ENCODE results near the gene AJAP1.

The AJAP1 gene

DNA sequence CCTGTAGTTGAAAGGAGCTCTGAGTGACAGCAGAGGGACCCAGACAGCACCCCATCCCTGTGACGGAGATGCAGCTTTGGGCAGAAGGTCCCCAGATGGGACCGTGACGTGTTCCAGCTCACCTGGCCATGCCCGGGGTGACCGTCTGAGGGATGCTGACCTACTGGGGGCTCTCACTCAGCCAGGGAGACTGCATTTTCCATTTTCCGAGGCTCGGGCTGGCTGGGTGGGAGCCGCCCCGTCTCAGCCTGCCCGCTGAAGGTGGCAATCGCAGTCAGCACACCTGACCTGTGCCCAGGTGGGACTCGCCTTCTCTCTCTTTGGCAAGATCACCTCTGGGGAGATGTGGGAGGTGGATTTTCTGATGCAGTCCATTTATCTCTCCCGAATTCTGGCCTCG is 127.2 kb downstream of the AJAP1 start:
- no peak for DNase-seq

DNA sequence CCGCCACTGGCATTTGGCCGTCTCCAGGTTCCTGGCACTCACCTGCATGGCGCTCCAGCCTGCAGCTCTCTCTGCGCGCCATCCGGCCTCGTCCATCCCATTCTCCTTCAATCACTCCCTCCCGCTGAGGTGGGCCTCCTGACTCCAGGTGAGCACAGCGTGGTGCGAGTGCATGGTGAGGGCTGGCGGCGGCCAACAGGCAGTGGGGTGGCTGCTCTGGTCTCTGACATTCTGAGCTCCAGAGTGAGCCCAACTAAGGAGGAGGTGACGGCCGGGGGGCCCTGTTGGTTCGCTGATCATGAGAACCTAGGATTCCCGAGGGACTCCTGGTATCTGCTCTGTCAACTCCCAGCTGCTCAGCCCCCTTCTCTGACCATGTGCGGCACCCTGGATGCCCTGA is 130.4 kb downstream of the AJAP1 start:
- no peak for DNase-seq

DNA sequence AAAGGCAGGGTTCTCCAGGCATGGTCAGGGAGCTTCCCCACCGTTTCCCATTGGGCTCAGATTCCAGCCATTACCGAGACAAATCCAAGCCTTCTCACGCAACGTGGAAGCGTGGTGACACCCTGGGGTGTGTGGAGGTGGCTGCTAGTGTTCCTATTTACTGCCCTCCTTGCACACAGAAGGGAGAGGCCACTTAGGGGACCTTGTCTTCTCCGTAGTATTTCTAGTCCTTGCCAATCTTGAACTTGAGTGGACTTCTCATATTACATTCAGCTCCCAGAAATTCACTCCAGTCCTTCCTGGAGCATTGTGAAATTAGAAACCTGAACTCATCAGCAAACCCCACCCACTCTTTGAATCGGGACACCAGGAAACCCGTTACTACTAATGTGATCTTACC is 131.6 kb downstream of the AJAP1 start:
- DNase-seq = no peak

DNA sequence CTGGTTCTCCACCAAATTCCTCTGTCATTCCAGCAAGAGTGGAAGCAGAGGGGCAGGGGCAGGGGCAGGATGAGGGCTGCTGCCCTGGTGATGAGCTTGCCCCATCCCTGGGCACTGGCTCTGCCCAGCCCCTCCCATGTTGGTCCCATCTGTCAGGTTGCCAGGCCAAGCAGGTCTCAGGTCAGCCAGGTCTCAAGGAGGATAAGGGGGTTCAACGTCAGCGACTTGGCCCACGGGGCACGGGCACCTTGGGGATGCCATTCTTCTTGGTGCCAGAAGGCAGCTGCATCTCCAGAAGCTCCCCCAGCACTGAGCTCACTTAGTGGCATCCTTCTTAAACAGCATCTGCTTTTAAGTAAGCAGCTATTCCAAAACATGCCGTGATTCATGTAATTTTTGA is 133.1 kb downstream of the AJAP1 start:
- DNase-seq = no peak

DNA sequence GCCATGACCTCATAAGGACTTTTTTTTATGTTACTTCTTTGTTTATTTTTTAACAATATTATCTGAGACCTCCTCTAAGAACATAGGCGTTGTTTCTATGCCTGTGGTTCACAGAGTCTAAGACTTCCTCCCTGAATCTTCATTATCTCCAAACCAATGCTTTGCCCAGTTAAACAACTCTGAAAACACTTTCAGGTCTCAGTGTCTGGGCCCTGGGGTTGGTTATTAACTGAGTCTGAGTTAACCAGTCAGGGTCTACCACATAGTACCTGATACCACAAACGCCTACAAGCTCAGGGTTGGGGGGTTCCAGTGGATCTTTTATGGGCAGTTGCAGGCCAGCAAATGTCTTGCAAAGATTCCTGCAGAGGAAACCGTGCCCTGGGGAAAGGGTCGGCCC is 138.2 kb downstream of the AJAP1 start:
- no peak for DNase-seq

DNA sequence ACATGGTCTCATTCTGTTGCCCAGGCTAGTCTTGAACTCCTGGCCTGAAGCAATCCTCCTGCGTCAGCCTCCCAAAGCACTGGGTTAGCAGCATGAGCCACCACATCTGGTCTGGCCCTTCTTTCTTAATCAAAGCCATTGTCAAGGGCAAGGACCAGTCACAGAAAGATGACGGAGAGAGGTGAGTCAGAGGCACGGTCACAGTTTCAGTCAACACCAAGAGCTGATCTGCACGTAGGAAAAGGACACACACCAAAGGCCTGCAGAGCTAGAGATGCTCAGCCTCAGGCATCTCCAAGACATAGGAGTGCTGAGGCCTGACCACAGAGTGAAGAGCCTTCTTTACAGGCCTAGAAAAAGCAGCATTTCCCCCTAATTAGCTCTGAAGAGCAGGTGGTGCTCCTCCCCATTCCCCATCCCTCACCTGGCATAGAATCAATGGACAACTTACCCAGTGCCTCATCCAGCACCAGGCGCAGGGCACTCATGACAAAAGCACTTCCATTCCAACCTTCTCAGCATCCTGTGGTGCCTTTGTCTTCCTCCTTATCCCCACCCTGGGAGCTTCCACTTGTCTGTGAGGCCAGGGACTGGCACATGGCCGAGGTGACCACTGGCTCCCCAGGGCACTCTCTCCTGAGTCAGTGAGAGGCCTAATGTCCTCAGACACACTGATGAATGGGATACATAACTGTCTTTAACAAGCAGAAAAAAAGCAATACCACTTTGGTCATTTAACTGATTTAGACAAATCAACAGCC is 139.8 kb downstream of the AJAP1 start:
- peak; percentile 37 for DNase-seq

DNA sequence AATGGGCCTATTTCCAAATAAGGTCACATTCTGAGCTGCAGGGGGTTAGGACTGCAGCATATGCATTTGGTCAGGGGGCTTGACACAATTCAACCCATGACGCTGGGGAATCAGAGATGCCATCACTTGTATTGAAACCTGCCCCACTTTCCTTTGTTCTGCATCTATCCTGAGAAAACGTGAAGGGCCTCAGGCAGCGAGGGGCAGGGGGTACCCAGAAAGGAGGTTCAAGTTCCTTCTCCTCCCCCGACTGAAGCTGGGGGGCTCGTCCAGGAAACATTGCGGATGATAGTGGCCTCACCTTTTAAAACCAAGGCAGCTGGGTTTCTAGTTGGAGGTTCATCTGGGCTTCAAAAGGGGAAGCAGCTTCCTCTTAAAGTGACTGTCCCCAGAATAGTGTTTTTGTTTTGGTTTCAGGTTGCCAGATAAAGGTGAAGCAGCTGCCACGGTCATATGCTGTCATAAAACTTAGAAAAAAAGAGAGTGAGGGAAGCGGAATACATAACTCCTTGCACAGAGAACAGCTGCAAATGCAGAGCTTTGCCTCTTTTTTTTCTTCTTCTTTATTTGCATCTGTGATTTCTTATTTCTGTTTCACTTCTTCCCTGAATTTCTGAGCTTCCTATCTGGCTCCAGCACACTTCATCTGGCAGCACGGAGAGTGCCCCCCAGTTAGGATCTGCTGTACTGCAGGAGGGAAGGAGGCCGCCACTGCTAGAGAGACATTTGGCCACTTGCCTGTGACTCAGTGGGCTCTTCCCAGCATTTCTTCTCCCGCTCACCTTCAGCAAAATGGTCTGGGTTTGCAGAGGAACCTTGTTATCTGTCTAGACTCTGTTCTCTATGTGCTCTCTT is 142.0 kb downstream of the AJAP1 start:
- no peak for DNase-seq

DNA sequence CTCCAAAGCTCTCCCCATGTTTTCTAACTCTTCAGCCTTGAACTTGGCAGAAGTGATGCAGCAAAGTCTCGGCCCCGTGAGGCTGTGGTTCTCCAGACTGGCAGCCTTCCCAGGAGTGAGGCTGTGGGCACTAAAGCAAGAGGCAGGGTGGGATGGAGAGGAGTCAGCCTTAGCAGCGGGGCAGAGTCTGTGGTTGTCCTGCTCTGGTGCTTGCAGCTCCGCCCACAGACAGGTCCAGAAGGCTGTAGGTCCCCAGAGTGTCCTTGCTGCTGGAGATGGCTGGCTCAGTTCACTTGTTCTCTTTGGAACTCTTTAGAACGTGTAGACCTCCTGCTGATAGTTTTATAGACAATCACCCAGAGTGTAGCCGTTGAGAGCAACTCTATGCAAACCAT is 142.6 kb downstream of the AJAP1 start:
- no peak for DNase-seq

DNA sequence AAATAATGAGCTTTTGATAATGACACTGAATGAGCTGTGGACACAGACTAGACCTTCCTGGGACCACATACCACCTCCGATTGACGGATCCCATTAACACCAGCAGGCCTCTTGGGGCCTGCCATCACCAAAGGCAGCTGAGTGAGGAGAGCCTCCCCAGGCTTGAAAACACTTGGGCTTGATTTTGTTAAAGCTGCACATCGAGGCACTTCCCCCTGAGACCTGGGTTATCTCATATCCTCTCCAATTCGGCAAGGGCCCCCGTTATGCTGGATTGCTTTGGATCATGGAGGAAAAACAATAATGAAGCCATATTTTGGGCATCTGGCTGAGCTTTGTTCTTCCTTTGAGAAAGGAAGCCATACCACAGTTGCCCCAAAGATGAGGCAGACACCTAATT is 143.0 kb downstream of the AJAP1 start:
- no peak for DNase-seq

DNA sequence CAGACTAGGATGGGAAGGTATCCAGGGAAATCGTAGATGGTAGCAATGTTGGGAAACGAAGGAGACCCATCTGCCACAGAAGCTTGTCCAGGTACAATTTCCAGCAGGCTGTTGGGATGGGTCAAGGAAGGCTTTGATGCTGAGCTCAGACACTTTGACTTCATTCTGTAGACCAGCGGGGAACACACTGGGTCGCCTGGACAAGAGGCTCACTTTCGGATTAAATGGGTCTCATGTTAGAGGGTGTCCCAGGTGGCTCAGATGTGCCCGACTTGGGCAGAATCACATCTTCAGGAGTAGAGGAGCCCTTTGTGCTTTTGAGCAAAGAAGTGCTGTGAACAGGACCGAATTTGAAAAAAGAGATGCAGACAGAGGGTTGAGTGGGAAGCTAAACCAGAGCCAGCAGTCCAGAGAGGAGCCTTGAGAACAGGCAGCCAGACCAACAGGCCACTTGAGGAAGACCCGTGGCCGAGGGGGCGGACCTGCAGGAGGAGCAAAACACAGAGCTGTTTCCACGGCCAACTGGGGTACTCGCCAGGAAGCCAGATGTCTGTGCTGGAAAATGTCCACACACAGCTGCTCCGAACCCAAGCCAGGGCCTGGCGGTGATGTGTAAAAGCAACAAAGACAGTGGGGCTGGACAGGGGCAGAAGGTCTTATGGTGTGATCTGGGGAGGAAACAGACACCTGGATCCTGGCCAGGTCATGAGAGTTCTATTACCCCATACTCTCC is 146.9 kb downstream of the AJAP1 start:
- DNase-seq = no peak

DNA sequence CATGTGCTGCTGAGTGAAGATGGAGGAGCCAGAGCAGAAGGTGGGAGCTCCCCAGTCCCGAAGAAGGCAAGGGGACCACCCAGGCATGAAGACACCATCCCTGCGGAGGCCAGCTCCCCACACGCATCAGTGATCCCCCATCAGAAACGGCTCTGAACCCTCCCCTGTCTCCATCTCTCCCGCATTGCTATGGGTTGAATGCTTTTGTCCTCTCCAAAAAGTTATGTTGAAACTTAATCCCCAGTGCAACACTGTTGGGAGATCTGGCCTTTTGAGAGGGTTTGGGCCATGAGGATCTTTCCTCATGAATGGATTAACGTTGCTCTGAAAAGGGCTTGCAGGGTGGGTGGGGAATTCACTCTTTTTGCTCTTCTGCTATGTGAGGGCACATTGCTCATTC is 147.6 kb downstream of the AJAP1 start:
- DNase-seq = no peak

DNA sequence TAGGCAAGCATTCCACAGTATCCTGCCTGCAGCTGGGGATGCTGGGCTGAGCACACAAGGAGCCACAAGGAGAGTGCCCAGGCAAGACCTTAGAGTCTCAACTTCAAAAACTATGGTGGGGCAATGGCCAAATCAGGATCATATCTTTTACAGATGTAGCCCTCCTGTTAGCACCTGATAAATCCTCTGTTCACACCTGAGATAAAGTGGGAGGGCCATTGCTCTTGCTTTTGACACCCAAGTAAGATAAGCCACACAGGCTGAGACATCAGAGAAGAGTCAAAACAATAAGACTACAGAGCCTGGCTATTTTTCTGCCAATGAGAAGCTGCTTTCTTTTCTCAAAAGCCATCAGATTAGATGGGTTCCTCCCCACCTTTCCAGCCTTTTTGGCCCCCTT is 148.9 kb downstream of the AJAP1 start:
- no peak for DNase-seq

DNA sequence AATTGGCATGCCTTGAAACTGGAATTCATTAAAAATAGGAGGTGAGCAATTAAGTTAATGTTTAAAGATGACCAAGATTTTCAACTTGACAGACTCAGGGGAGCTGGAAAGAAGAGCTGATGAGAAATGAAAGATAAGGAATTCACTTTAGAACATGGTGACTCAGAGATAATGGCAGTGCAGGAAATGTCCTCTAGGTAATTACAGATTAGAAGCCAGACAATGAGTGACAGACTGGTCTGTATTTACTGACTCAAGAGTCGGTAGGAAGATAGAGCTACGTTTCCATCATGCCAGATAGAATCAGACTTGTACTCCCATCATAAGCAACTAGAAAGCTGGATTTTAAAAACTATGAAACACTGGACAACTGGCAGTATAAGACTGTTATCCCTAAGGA is 151.6 kb downstream of the AJAP1 start:
- DNase-seq = no peak

DNA sequence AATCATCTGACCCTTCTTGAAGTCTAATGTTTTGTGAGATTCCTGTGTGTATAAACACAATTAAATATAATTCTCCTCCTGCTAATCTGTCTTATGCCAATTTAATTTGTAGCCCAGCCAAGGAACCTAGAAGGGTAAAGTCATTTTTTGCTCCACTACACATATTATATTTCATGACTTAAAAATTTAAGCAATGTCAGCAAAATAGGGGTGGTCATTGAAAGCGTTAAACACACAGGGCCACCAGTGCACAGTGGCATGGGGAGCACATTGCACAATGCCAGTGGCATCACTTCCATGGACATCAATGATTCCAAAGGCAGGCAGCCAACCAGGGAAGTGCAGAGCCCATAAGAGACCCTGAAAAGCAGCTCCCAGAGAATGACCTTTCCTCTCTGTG is 166.1 kb downstream of the AJAP1 start:
- no peak for DNase-seq

DNA sequence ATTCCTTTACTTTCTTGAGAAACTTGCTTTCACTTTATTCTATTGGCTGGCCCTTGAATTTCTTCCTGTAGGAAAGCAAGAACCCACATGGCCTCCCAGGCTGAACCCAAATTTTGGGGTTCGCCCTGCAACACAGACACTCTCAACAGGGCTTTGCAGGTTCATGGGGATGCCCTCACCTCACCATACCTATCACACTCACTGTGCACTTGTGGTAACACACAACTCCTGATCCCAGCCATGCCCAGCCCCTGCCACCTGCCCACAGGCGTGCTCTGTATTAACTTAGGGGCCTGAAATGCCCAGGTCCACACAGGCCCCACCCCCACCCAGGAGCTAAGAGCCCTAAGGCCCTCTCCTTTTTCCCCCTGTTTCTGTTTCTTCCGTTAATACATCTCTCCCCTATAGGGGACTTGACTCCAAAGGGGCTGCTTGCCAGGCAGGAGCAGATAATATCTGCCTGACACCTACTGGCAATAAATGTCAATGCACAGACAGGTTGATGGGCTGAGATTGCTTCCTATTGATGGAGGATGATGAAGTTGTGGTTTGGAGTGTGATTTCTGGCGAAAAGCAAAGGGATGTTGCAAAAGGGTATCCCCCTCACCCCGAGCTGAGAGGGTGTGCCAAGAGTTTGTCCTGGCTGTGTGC is 171.5 kb downstream of the AJAP1 start:
- peak; percentile 41 for DNase-seq

DNA sequence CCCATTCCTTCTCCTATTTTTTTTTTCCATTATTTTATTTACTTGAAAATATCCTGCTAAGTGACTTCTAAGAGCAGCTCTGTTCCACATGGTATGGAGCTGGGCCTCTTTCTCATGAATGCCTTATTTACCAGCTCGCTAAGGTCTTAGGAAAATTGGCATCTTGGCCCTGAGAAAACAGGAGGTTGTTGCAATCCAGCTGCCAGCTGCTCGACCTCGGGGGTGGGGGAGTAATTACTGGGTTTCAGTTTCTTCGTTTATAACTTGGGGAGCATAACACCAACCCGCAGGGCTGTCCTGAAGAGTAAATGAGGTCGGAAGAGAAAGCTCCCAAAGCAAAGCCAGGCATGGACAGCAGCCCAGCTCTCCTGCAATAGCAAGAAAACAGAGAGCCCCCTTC is 176.3 kb downstream of the AJAP1 start:
- DNase-seq = no peak

DNA sequence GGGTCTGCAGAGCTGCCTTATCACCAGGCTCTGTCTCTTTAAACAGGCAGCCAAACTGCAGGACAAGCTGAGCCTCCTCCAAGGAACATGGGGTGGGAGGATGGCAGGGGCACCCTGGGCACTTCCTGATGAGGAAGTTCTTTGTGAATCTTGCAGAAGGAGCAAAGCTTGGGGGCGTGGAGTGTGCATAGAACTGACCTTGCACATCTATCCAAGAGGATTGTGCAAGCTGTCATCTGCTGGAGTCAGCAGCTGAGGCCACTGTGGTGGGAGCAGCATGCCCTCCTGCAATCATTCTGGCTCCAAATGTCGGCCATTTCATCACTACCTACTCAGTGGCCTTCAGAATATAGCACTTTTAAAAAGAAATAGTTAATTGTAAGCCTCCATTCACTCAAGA is 182.2 kb downstream of the AJAP1 start:
- no peak for DNase-seq

DNA sequence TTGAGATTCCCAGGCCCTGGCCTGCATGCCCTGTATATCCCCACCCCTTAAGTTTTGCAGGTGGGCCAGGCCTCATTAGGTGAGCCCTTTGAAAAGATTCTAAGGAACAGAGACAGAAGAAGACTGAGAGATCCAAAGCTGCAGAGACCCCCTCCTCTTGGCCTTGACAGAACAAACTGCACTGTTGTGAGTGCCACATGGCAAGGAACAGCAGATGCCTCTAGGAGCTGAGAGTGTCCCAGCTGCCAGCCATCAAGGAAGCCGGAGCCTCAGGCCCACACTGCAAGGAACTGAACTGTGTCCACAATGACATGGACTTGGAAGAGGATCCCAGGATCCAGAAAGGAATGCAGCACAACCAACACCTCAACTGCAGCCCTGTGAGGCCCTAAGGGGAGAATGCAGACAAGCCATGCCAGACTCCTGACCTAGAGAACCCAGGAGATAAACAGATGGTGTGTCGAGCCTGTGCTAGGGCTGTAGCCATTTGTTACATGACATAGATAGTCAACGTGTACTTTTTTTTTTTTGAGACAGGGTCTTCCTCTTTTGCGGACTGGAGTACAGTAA is 182.7 kb downstream of the AJAP1 start:
- DNase-seq = no peak

DNA sequence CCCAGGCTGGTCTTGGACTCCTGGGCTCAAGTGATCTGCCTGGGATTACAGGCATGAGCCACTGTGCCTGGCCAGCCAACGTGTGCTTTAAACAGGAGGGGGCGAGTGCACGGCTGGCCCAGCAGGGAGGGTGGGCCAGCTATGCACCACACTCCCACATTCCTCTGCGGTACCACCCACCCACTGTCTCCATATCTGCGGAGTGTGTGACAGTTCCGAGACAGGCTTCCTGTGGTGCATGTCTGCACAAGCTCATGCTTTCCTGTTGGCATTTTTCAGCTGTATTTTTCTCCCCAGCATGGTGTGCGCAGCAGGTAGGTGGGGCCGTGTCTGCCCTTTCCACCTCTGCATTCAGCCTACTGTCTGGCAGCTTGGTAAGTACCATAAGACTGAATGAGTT is 183.3 kb downstream of the AJAP1 start:
- DNase-seq = no peak

DNA sequence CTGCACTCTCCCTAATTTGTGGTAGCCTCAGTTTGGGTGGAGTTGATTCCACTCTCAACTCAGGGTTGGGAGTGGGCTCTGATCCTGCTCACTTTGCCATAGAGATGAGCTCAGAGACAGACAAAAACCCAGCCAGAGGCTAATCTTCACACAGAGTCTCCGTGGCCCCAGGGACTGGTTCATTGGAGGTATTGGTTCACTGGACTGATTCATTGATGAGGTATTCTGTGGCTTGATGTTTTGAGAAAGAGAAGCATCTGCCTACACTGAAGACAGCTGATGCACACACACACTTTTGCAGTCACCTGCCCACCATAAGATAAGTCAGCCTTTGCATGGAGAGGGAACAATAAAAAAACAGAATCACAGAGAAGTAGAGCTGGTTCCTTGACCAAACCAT is 183.8 kb downstream of the AJAP1 start:
- no peak for DNase-seq

Measured in NCI-H1105 (cell line).